HG03045 (cell line): ENCODE measurements around the gene TLCD3B.
"Not testable (repeated sequence)": the region's sequence is repeated elsewhere in the genome, so short reads cannot be mapped to it uniquely, and the experiment has no call there.

Experiments used
- ATAC-seq: cut with Tn5 transposase; IDR thresholded peaks from one replicate; pipeline ENCODE4 v1.9.1; 2021; ENCODE audit warnings: mild to moderate bottlenecking, moderate library complexity; ENCODE audit not compliant: unreplicated experiment

TLCD3B gene

DNA sequence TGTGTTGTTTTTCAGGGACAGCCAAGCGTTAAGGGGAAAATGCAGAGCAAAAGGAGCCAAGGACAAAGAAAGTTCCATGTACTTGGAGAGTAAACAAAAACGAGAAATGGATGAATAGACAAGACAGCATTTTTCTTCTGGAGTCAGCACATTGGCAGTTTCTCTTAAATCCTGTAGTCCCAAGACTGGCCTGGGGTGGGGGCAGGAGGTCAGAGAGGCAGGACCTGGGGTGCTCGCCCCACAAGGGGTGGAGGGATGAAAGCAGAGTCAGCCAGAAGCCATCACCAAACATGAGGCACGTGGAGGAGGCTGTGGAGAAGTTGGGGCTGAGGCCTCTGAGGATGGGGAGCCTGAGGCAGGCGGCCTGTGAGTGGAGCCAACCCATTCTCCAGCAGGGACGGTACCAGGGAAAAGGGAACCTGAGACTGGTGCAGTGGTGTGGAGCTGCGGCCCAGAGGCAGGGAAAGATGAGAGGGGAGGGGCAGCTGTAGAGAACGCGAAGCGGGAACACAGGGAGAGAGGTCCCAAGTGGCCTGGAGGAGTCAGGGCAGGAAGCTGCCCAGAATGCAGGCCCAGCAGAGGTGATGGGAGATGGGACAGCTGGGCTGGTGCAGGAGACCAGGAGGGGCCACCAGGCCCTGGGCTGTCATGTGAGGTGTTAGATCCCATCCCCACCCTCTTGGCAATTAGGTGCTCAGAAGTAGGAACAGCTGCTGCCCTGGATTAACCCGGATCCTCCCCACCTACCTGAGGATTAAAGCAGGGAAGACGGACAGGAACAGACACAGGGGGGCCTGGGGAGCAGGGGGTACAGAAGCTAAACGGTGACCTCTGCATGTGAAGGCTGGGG is 3.3 kb downstream of the TLCD3B start:
- no peak for ATAC-seq

DNA sequence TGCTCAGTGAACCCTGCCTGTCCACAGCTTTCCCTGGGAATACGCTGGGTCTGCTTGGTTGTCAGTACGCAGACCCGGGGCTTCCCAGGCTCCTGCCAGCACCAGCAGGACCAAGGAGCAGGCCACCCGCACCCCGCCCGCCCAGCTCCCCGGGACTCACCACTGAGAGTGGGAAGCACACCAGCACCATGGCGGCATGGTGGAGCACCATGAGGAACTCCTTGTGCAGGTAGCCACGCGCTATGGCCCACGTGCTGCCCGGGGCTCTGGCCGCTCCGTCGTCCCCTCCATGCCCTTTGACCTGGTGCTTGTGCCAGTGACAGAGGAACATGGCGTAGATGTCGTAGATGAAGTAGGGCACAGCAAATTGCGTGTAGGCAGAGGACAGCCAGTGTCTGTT is 4.6 kb downstream of the TLCD3B start:
- no peak for ATAC-seq

DNA sequence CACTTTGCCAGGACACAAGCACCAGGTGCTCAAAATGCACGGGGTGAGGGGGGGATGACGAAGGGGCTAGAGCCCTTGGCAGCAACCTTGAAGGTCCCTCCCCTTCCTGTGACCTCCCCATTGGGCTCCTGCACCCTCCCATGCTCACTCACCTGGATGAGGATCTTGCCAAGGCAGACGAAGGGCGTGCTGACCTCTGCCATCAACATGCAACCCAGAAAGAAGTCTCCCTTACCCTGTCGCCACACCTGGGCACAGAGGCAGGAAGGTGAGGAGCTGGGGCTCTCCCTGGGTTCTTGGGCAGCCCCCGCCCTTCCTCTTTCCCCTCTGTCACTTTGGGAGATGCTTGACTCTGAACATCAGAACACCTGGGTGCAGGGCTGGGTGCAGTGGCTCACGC is 5.5 kb downstream of the TLCD3B start:
- no peak for ATAC-seq

GRCh38 chr16:30025156-30025555 is 5.9 kb downstream of the TLCD3B start:
- ATAC-seq = no peak

DNA sequence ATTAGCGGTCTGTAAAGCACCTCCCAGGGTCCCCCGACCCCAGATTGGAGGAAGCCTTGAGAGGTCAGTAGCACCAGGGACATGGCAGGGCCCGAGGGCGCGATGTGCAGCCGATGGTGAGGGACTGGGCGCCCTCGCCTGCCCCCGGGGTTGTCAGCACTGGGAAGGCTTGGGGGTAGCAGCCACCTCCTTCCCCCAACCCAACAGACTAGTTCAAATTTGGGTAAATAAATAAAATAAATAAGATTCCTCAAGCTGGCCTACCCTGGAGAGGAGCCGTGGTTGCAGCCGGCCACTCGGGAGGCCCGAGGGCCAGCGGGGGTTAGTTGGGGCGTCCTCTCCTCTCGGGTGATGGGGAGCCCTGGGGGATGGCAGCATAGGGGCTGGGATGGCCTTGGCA is 6.6 kb downstream of the TLCD3B start:
- ATAC-seq = no peak

DNA sequence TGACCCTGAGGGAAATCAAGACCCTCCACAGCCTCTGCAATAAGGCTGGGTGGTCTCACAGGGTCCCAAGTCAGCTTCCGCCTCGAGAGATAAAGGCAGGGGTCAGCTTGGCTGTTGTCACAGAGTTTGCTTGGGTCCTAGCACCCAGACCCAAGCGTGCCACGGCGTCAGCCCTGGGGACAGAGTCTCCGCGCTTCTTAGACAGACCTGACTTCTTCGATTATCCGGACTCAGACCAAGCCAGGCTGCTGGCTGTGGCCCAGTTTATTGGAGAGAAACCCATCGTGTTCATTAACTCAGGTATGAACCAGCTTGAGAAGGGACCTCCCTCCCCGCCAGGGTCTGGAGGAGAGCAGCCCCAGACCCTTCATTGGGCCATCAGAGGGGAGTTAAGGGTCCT is 7.5 kb downstream of the TLCD3B start:
- ATAC-seq = no peak

GRCh38 chr16:30022887-30023286 is 8.2 kb downstream of the TLCD3B start, which contains the start of gene C16orf92:
C16orf92 (plus strand) TSS chr16:30023198; CDS start chr16:30023341, 143 bp downstream.
- ATAC-seq = no peak

DNA sequence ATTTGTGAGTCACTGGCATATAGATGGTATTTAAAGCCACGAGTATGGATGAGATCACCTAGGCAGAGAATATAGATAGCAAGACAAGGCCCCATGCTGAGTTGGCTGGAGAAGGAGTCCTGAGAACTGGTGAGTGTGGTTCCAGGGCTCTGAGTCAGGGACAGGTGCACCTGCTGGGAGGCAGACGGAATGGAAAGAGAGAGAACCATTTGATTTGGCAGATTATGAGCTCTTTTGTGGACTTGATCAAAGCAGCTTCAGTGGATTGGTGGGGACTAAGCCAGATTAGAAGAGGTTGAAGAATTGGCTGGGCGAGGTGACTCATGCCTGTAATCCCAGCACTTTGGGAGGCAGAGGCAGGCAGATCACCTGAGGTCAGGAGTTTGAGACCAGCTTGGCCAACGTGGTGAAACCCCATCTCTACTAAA is 12.3 kb downstream of the TLCD3B start:
- no peak for ATAC-seq

- ATAC-seq = not testable (repeated sequence)
Measured at GRCh38 chr16:30017937-30018336, 13.1 kb downstream of the TLCD3B start.

DNA sequence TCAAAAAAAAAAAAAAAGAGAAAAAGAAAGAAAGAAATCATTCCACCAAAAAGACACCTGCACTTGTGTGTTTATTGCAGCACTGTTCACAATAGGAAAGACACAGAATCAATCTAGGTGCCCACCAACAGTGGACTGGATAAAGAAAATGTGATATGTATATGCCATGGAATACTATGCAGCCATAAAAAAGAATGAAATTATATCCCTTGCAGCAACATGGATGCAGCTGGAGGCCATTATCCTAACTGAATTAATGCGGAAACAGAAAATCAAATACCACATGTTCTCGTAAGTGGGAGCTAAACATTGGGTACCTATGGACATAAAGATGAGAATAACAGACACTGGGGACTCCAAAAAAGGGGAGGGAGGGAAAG is 13.8 kb downstream of the TLCD3B start:
- no peak for ATAC-seq

DNA sequence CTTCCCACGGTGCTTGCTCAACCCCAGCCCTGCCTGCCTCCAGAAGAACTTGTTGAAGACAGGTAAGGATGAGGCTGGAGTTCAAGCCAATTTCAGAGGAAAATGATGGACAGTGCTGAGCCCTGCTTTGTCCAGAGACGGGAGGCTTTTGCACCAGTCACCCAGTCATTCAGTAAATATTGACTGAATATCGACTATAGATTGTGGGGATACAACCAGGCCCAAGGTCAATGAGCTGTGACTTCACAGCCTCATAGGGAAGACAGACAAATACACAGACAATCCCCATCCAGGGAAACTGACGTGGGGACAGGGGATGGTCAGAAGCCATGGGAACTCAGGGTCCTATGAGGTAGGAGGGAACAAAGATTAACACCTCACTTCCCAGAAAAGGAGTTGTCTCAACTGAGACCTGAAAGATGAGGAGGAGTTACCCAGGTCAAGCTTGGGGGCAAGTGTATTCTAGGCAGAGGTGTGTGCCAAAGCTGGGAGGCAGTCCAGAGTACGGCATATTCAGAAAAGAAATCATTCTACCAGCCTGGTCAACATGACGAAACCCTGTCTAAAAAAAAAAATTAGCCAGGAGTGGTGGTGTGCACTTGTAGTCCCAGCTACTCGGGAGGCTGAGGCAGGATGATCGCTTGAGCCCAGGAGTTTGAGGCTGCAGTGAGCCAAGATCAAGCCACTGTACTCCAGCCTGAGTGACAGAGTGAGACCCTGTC is 14.4 kb downstream of the TLCD3B start:
- no peak for ATAC-seq

DNA sequence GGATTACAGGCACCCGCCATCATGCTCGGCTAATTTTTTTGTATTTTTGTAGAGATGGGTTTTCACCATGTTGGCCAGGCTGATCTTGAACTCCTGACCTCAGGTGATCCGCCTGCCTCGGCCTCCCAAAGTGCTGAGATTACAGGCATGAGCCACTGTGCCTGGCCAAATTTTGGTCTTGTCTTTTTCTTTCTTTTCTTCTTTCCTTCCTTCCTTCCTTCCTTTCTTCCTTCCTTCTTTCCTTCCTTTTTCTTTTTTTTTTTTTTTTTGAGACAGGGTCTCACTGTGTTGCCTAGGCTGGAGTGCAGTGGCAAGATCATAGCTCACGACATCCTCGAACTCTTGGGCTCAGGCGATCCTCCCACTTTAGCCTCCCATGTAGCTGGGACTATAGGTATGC is 15.6 kb downstream of the TLCD3B start:
- not testable (repeated sequence) for ATAC-seq

GRCh38 chr16:30012598-30012997 is 18.5 kb downstream of the TLCD3B start:
- ATAC-seq = not testable (repeated sequence)

DNA sequence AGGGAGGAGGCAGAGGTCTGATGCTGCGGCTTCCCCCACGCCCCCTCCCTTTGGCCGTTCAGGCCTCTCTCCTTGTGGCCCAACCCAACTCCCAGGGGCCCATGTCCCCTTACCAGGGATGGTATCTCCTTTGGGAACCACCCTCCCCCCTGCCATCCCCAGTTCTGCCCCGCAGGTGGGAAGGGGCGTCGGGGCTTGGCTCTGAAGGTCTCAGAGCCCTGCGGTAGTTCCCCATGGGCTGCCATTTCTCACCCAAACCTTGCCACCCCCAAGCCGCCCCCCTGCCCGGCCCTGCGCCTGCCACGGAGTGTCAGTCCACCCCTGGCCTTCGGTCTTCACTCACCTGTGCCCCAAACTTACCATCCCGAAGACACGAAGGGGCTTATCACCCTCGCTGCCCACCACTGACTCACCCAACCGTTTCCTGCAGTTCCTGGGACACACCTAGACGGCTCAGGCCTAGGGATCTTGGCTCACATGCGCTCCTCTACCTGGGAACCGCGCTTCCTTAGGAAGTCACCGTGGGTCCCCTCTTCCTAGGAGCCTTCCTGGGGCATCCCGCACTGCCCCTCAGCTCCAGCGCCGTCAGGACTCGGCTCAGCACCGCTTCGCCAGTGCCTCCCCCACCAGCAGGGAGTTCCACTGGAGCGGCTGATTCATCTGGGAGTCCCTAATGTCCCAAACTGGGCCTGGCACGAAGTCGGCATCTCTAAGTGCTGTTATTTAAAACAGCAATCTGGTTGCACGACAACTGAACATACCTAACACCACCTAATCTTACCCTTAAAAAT is 19.2 kb downstream of the TLCD3B start:
- ATAC-seq = no peak

DNA sequence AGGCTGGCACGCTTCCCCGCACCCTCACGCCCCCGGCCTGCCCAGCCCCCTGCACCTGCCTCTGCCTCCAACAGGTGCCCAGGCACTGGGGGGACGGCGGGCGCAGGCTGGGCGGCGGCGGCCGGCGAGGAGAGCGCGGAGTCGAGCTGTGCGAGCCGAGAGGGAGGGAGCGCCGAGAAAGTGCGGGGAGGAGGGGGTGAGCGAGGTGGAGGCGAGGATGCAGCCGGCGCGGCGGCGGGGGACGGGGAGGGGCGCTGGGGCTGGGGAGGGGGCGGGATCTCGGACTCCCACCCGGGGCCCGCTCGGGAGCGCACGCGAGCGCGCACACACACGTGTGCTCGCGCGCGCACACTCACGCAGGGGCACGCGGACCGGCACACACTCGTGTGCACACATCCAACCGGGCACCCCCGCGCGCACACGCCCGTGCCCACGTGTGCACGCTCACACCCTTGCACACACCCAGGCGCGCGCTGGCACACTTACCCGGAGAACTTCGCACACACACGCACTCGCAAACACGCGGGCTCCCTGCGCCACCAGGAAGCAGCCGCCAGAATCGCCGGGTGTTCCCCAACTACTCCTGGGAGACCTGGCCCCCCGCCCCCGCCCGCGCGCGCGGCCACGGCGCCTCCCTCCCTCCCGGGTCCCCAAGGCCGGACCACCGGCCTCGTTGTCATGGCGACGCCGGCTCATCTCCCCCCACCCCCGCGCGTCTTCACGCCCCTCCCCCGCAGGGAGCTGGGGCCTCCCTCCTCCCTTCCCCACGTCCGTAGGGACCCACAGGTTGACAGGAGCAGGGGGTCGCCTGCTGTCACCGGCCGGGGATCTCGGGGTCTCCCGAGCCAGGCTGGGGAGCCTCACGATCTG is 20.0 kb downstream of the TLCD3B start, which contains the start of gene DOC2A:
Gene DOC2A, minus strand, starts transcription at position 184 of the 870 bp plus-strand sequence. CDS start 805 bp downstream, outside the sequence.
- no peak for ATAC-seq

- no peak for ATAC-seq
Measured at GRCh38 chr16:30009990-30010843, 20.9 kb downstream of the TLCD3B start.

DNA sequence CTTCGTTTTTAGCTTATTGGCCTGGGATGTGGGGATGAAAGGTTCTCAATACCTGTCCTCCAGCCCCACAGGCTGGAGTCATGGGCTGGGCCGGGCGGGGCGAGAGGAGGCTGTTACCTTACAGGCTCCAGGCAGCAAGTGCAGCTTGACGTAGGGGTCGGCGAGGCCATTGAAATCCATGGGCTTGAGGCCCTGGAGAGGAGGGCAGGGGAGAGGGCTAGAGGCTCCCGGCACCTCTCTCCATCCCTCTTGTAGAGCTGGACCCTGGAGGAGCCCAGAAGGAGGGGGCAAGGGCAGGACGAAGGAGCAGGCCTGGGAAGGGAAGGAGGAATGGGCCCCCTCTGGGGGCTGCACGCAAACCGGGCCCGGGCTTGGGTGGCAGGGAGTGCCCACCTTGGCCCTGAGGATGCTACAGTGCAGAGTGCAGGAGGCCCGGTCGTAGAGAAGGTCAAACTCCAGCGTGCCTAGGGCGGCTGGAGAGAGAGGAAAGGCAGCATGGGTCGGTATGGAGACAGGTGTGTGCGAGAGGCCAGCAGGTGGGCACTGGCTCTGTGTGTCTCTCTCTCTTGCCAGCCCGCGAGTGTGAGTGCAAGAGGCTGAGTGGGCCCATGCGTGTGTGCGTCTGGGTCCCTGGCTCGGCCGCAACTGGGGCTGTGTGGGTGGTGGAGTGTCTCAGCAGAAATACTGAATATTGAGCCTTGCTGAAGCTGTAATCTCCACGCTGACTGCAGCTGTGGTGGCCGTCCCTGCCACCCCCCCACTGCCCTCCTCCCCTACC is 21.8 kb downstream of the TLCD3B start:
- ATAC-seq = no peak

- no peak for ATAC-seq
Measured at GRCh38 chr16:30007378-30007895, 23.6 kb downstream of the TLCD3B start.
